Measurements from ENCODE around the gene EPB41. TPM values are rescaled to one million over a fixed set of nuclear protein-coding genes. Genes with fewer than 3 reads are reported as not detected.

Gene EPB41
- total and polyA plus RNA-seq, 2 of the 4 experiments (the other 2 are of a cell fraction), result 4.6 to 10.0 TPM

DNA sequence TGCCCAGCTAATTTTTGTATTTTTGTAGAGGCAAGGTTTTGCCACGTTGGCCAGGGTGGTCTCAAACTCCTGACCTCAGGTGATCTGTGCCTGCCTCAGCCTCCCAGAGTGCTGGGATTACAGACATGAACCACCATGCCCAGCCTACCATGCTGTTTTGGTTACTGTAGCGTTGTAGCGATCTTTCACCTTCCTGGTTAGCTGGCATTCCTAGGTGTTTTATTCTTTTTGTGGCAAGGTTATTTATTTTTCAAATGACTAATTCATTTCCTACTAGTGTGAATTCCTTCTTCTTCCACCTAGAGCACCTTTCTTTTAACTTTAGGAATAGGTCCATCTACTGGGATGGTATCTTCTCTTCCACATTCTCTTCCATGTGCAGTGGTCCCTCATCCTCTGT lies 180.1 kb downstream of the EPB41 start:
- in situ Hi-C loops (cut with MboI; ENCODE audit: low sequenced_read_pairs), result no loop called here
- no peak overlapping the region for H3K4me2 ChIP-seq (ENCODE audit: low read depth, low read length)

More for the DNA sequence above, 180.1 kb downstream of the EPB41 start:
- Histone ChIP-seq H3K14ac (replicated peaks; ENCODE audit: low read depth, low read length) (no peak overlapping the region), H3K23ac (ENCODE audit: low read depth, low read length) (no peak overlapping the region), H3K27ac (ENCODE audit: insufficient read depth, low read length) (no peak overlapping the region), H4K5ac (ENCODE audit: low read depth, low read length) (no peak overlapping the region), H3K4ac (ENCODE audit: low read depth, low read length) (no peak overlapping the region), H3K9ac (ENCODE audit: low read depth, low read length) (no peak overlapping the region), H3K36me3 (ENCODE audit: control insufficient read depth, insufficient read depth, low read length) (no peaks in the 10 kb centered on the region), H3K9me3 (ENCODE audit: control insufficient read depth, insufficient read depth, low read length) (no peaks in the 10 kb centered on the region), H3K9me1 (ENCODE audit: insufficient read depth, low read length) (no peaks in the 10 kb centered on the region), H3K27me3 (ENCODE audit: control insufficient read depth, insufficient read depth, low read length) (no peaks in the 10 kb centered on the region), H3K18ac (ENCODE audit: low read depth, low read length) (no peak overlapping the region), H2AK9ac (replicated peaks; ENCODE audit: low read depth, low read length, poor library complexity) (no peak overlapping the region), H2AK5ac (ENCODE audit: low read depth, low read length) (no peak overlapping the region), H3K79me1 (ENCODE audit: low read depth in 1 of 2, low read length in 2 of 2) (no peaks in the 10 kb centered on the region), H2BK5ac (ENCODE audit: low read depth, low read length, poor library complexity, severe bottlenecking) (no peak overlapping the region), H3K56ac (ENCODE audit: extremely low read depth, insufficient read depth, low read length) (no peak overlapping the region), H4K91ac (ENCODE audit: insufficient read depth, low read depth, low read length) (no peak overlapping the region), H3K4me3 (ENCODE audit: insufficient read depth, low read depth, low read length) (no peak overlapping the region), H2BK120ac (ENCODE audit: low read depth, low read length) (no peak overlapping the region), H3K4me1 (ENCODE audit: control insufficient read depth, insufficient read depth, low read length) (no peaks in the 10 kb centered on the region), H2AFZ (replicated peaks; ENCODE audit: low read length, poor library complexity) (no peak overlapping the region), H2BK15ac (ENCODE audit: low read depth, low read length) (no peak overlapping the region), H4K20me1 (ENCODE audit: insufficient read depth, low read length) (no peaks in the 10 kb centered on the region), H4K8ac (ENCODE audit: low read depth in 2 of 2, low read length in 2 of 2) (no peak overlapping the region), H2BK20ac (ENCODE audit: low read depth, low read length) (no peak overlapping the region)
- ChIA-PET POLR2A (ENCODE audit: unreplicated experiment) (no interaction called here), CTCF (no interaction called here)
- TF ChIP-seq SMC3 (IDR thresholded peaks at IDR 0.05; ENCODE audit: low read depth, low read length) (no peak), RAD21 (IDR thresholded peaks at IDR 0.05; ENCODE audit: low read length) (no peak), MXI1 (IDR thresholded peaks at IDR 0.05; ENCODE audit: borderline replicate concordance, low read depth, low read length) (no peak)
- TF ChIP-seq, protein P1, sequence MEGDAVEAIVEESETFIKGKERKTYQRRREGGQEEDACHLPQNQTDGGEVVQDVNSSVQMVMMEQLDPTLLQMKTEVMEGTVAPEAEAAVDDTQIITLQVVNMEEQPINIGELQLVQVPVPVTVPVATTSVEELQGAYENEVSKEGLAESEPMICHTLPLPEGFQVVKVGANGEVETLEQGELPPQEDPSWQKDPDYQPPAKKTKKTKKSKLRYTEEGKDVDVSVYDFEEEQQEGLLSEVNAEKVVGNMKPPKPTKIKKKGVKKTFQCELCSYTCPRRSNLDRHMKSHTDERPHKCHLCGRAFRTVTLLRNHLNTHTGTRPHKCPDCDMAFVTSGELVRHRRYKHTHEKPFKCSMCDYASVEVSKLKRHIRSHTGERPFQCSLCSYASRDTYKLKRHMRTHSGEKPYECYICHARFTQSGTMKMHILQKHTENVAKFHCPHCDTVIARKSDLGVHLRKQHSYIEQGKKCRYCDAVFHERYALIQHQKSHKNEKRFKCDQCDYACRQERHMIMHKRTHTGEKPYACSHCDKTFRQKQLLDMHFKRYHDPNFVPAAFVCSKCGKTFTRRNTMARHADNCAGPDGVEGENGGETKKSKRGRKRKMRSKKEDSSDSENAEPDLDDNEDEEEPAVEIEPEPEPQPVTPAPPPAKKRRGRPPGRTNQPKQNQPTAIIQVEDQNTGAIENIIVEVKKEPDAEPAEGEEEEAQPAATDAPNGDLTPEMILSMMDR (conservative IDR thresholded peaks at IDR 0.05; ENCODE audit: low read depth, low read length), result no peak
- TF ChIP-seq, protein P2, sequence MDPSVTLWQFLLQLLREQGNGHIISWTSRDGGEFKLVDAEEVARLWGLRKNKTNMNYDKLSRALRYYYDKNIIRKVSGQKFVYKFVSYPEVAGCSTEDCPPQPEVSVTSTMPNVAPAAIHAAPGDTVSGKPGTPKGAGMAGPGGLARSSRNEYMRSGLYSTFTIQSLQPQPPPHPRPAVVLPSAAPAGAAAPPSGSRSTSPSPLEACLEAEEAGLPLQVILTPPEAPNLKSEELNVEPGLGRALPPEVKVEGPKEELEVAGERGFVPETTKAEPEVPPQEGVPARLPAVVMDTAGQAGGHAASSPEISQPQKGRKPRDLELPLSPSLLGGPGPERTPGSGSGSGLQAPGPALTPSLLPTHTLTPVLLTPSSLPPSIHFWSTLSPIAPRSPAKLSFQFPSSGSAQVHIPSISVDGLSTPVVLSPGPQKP (IDR thresholded peaks at IDR 0.05; ENCODE audit: borderline replicate concordance, low read depth, low read length), result no peak
- intact Hi-C loops (cut with micrococcal nuclease) (no loop called here), dilution Hi-C loops (cut with HindIII; ENCODE audit: low sequenced_read_pairs, unreplicated experiment) (no loop called here)
- ATAC-seq (ENCODE audit: low read depth), result no peak
- WGBS, 2 experiments (ENCODE audit: extremely low coverage in 2 of 2, insufficient read length in 1 of 2), result no CpG with 5 or more reads among the region's 3 CpGs
- BruUV-seq (replicated peaks), result no TSS peak
- DNase-seq, result no peak

All from IMR-90 (cell line).